ENCODE data around the gene OR5B3.

The OR5B3 gene

DNA sequence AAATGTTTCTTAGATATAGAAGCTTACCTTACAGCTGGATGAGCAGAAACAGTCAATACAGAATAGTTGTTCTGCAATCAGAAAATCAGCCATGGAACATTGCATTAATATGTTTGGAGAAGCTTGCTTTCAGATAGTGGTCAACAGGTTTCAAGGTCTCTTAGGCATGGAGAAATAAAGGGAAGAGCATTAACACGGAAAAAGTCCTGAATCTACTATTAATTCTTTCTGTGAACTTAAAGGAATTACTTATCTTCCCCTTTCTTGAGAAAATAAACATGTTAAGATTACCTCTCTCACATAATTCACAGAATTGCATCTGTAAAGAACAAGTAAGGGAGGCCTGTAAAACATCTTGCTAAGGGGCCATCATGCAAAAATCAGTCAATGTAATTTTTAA lies at the start of gene OR5B3:
Gene OR5B3, minus strand, starts transcription at position 101 of the 400 bp plus-strand sequence. CDS start 3,465 bp downstream, outside the sequence.
- in situ Hi-C loops (cut with HindIII; ENCODE audit: low sequenced_read_pairs) = no loop called here
- TF ChIP-seq, protein P1, sequence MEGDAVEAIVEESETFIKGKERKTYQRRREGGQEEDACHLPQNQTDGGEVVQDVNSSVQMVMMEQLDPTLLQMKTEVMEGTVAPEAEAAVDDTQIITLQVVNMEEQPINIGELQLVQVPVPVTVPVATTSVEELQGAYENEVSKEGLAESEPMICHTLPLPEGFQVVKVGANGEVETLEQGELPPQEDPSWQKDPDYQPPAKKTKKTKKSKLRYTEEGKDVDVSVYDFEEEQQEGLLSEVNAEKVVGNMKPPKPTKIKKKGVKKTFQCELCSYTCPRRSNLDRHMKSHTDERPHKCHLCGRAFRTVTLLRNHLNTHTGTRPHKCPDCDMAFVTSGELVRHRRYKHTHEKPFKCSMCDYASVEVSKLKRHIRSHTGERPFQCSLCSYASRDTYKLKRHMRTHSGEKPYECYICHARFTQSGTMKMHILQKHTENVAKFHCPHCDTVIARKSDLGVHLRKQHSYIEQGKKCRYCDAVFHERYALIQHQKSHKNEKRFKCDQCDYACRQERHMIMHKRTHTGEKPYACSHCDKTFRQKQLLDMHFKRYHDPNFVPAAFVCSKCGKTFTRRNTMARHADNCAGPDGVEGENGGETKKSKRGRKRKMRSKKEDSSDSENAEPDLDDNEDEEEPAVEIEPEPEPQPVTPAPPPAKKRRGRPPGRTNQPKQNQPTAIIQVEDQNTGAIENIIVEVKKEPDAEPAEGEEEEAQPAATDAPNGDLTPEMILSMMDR (IDR thresholded peaks at IDR 0.05; ENCODE audit: low read depth, low read length) = no peak
- H3K4me3 ChIP-seq (ENCODE audit: low read depth, low read length) = no peak within 1 kb of the TSS
- DNase-seq (ENCODE audit: low read depth, low spot score) = no peak

- in situ Hi-C loops (cut with HindIII; ENCODE audit: low sequenced_read_pairs) = no loop called here
- no peak overlapping the region for H3K4me3 ChIP-seq (ENCODE audit: low read depth, low read length)
- TF ChIP-seq, protein P1 (IDR thresholded peaks at IDR 0.05; ENCODE audit: low read depth, low read length) = no peak
- no peak for DNase-seq (ENCODE audit: low read depth, low spot score)
These were observed 44.9 kb upstream of the OR5B3 start for GRCh38 chr11:58451585-58451984.

DNA sequence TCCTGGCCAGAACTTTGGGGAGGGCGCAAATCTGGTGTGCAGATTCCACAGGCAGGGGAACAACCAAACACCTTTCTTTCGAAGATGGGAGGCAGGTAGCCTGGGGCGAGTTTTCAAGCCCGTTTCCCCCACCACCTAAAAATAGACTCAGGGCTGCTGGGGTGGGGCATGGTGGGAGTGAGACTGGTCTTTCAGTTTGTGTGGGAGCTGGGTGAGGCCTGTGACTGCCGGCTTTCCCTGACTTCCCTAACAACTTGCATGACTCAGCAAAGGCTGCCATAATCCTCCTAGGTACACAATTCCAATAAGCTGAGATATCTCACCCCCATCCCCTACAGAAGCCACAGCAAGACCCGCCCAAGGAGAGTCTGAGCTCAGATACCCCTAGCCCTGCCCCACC lies 39.6 kb upstream of the OR5B3 start:
- DNase-seq (ENCODE audit: low read depth, low spot score) = no peak
- in situ Hi-C loops (cut with HindIII; ENCODE audit: low sequenced_read_pairs) = no loop called here
- TF ChIP-seq, protein P1 (IDR thresholded peaks at IDR 0.05; ENCODE audit: low read depth, low read length) = no peak
- H3K4me3 ChIP-seq (ENCODE audit: low read depth, low read length) = no peak overlapping the region

- in situ Hi-C loops (cut with HindIII; ENCODE audit: low sequenced_read_pairs) = no loop called here
- no peak for DNase-seq (ENCODE audit: low read depth, low spot score)
- TF ChIP-seq, protein P1 (IDR thresholded peaks at IDR 0.05; ENCODE audit: low read depth, low read length) = no peak
These were observed 37.6 kb upstream of the OR5B3 start for GRCh38 chr11:58444300-58444699.

DNA sequence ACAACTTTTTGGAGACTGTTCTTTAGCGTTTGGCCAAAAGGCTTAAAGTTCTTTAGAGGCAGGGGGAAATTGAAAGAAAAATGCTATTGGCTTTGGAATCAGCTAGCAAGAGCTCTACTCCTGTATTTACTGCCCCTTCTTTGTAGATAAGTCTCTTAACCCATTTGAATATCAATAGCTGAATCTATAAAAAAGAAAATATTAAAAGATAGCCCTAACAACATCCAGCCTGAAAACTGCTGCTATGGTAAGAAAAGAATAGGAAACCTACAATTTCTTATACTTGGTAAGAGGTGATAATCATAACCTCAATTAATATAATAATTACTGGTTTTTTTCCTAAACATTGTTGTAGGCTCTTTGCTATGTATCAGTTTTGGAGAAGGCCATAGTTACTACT lies 35.5 kb upstream of the OR5B3 start, which contains the start of gene OR5B12:
Gene OR5B12, minus strand, starts transcription at position 101 of the 400 bp plus-strand sequence. CDS start 2,085 bp downstream, outside the sequence.
- DNase-seq (ENCODE audit: low read depth, low spot score) = no peak
- TF ChIP-seq, protein P1 (IDR thresholded peaks at IDR 0.05; ENCODE audit: low read depth, low read length) = no peak
- H3K4me3 ChIP-seq (ENCODE audit: low read depth, low read length) = no peak within 1 kb of the TSS
- in situ Hi-C loops (cut with HindIII; ENCODE audit: low sequenced_read_pairs) = no loop called here

More at GRCh38 chr11:58444300-58444699, 37.6 kb upstream of the OR5B3 start:
- no peak overlapping the region for H3K4me3 ChIP-seq (ENCODE audit: low read depth, low read length)

- no peak overlapping the region for H3K4me3 ChIP-seq (ENCODE audit: low read depth, low read length)
- TF ChIP-seq, protein P1 (IDR thresholded peaks at IDR 0.05; ENCODE audit: low read depth, low read length) = no peak
- in situ Hi-C loops (cut with HindIII; ENCODE audit: low sequenced_read_pairs) = no loop called here
- no peak for DNase-seq (ENCODE audit: low read depth, low spot score)
These were observed 31.8 kb upstream of the OR5B3 start for GRCh38 chr11:58438486-58438885.

DNA sequence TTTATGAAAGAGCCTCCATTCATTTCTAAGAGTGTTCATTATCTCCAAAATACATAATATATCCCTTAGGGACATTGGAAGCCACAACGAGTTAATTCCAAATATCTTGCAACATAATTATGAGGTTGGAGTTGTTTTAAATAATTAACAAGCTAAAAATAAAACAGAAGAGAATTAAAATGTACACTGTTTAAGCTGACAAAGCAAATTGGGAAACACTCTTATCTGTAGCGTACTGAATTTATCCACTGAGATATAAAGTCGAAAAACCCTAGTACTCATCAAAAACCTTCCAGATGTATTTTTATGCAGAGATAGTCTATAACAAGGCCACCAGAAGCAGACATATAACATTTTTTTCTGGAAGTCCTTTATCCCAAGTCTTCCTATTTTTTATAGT lies 27.5 kb upstream of the OR5B3 start:
- no peak for DNase-seq (ENCODE audit: low read depth, low spot score)
- TF ChIP-seq, protein P1 (IDR thresholded peaks at IDR 0.05; ENCODE audit: low read depth, low read length) = no peak
- in situ Hi-C loops (cut with HindIII; ENCODE audit: low sequenced_read_pairs) = no loop called here
- no peak overlapping the region for H3K4me3 ChIP-seq (ENCODE audit: low read depth, low read length)
